ENCODE measurements around the gene PHYH.
A peak's percentile ranks its signal among the peaks of the same experiment; 100 is the strongest.

PHYH gene

GRCh38 chr10:13299437-13300287 is at the start of gene PHYH:
TSS of gene PHYH (minus strand) at chr10:13300064. CDS start at chr10:13300042, 22 bp downstream.
- TF ChIP-seq GATA2 (IDR thresholded peaks at IDR 0.05; ENCODE audit: low read depth, low read length): no peak
- TF ChIP-seq GATA3 (IDR thresholded peaks at IDR 0.05; ENCODE audit: low read depth, low read length): no peak

- TF ChIP-seq GATA2 (IDR thresholded peaks at IDR 0.05; ENCODE audit: low read depth, low read length): no peak
- no peak for TF ChIP-seq GATA3 (IDR thresholded peaks at IDR 0.05; ENCODE audit: low read depth, low read length)
Observed at GRCh38 chr10:13348216-13349017, 48.6 kb upstream of the PHYH start, which contains the start of gene SEPHS1. TSS of gene SEPHS1 (minus strand) at chr10:13348293. CDS start at chr10:13344950, 3,343 bp downstream.

- TF ChIP-seq GATA3 (IDR thresholded peaks at IDR 0.05; ENCODE audit: low read depth, low read length) (no peak), GATA2 (IDR thresholded peaks at IDR 0.05; ENCODE audit: low read depth, low read length) (no peak)
Observed at GRCh38 chr10:13347500-13348156, 47.8 kb upstream of the PHYH start.

- TF ChIP-seq GATA2 (IDR thresholded peaks at IDR 0.05; ENCODE audit: low read depth, low read length): no peak
- TF ChIP-seq GATA3 (IDR thresholded peaks at IDR 0.05; ENCODE audit: low read depth, low read length): no peak
Observed at GRCh38 chr10:13347043-13347499, 47.2 kb upstream of the PHYH start.

GRCh38 chr10:13346283-13347042 is 46.6 kb upstream of the PHYH start:
- no peak for TF ChIP-seq GATA3 (IDR thresholded peaks at IDR 0.05; ENCODE audit: low read depth, low read length)
- TF ChIP-seq GATA2 (IDR thresholded peaks at IDR 0.05; ENCODE audit: low read depth, low read length): no peak

- TF ChIP-seq GATA3 (IDR thresholded peaks at IDR 0.05; ENCODE audit: low read depth, low read length) (no peak), GATA2 (IDR thresholded peaks at IDR 0.05; ENCODE audit: low read depth, low read length) (no peak)
Observed at GRCh38 chr10:13340626-13341376, 40.9 kb upstream of the PHYH start.

GRCh38 chr10:13340068-13340467 is 40.2 kb upstream of the PHYH start:
- TF ChIP-seq GATA2 (IDR thresholded peaks at IDR 0.05; ENCODE audit: low read depth, low read length) (peak; percentile 75), GATA3 (IDR thresholded peaks at IDR 0.05; ENCODE audit: low read depth, low read length) (peak; percentile 77)

- TF ChIP-seq GATA2 (IDR thresholded peaks at IDR 0.05; ENCODE audit: low read depth, low read length): no peak
- no peak for TF ChIP-seq GATA3 (IDR thresholded peaks at IDR 0.05; ENCODE audit: low read depth, low read length)
Observed at GRCh38 chr10:13338390-13339110, 38.7 kb upstream of the PHYH start.

- TF ChIP-seq GATA3 (IDR thresholded peaks at IDR 0.05; ENCODE audit: low read depth, low read length) (no peak), GATA2 (IDR thresholded peaks at IDR 0.05; ENCODE audit: low read depth, low read length) (no peak)
Observed at GRCh38 chr10:13337827-13338196, 37.9 kb upstream of the PHYH start.

GRCh38 chr10:13337128-13337826 is 37.4 kb upstream of the PHYH start:
- TF ChIP-seq GATA3 (IDR thresholded peaks at IDR 0.05; ENCODE audit: low read depth, low read length) (no peak), GATA2 (IDR thresholded peaks at IDR 0.05; ENCODE audit: low read depth, low read length) (no peak)

GRCh38 chr10:13335881-13336280 is 36.0 kb upstream of the PHYH start:
- no peak for TF ChIP-seq GATA2 (IDR thresholded peaks at IDR 0.05; ENCODE audit: low read depth, low read length)
- TF ChIP-seq GATA3 (IDR thresholded peaks at IDR 0.05; ENCODE audit: low read depth, low read length): no peak
